ENCODE measurements around the gene MOK.
A peak's percentile ranks its signal among the peaks of the same experiment; 100 is the strongest.
"Not testable (repeated sequence)": the region's sequence is repeated elsewhere in the genome, so short reads cannot be mapped to it uniquely, and the experiment has no call there.

Gene MOK

GRCh38 chr14:102330806-102331205 lies 25.8 kb upstream of the MOK start:
- H3K23ac ChIP-seq (ENCODE audit: low read length), result no peak overlapping the region
- DNase-seq, result no peak
- H2AK5ac ChIP-seq (ENCODE audit: low read length), result no peak overlapping the region
- H4K12ac ChIP-seq (ENCODE audit: low read depth, low read length), result no peak overlapping the region
- no peak overlapping the region for H3K4ac ChIP-seq (ENCODE audit: low read depth, low read length)
- no peak overlapping the region for H4K8ac ChIP-seq (ENCODE audit: low read depth, low read length)
- no peak overlapping the region for H3K4me2 ChIP-seq (ENCODE audit: low read length)
- H3K27me3 ChIP-seq (ENCODE audit: insufficient read depth, low read length), result no peaks in the 10 kb centered on the region
- H3K9ac ChIP-seq (ENCODE audit: low read length), result no peak overlapping the region
- peaks cover 4% of the 10 kb centered on the region for H3K79me1 ChIP-seq (ENCODE audit: low read length)
- peaks cover 7 to 9% of the 10 kb centered on the region in 2 experiments for H3K4me1 ChIP-seq (ENCODE audit: control insufficient read depth in 1 of 2, insufficient read depth in 2 of 2, low read length in 2 of 2)
- no peak overlapping the region for H2BK12ac ChIP-seq (ENCODE audit: low read length)
- H2BK120ac ChIP-seq (ENCODE audit: insufficient read depth, low read length, poor library complexity), result no peak overlapping the region
- no peak overlapping the region for H3K4me3 ChIP-seq (ENCODE audit: low read depth, low read length)
- H3K27ac ChIP-seq (ENCODE audit: low read depth, low read length), result no peak overlapping the region
- WGBS (ENCODE audit: extremely low coverage, insufficient coverage, insufficient read length), result no CpG with 5 or more reads among the region's 8 CpGs
- peaks cover 18 to 23% of the 10 kb centered on the region in 2 experiments for H3K36me3 ChIP-seq (ENCODE audit: control insufficient read depth in 1 of 2, insufficient read depth in 2 of 2, low read length in 2 of 2)
- H3K79me2 ChIP-seq (ENCODE audit: control insufficient read depth, insufficient read depth, low read length, poor library complexity), result no peaks in the 10 kb centered on the region
- H3K14ac ChIP-seq (ENCODE audit: low read length), result no peak overlapping the region
- no peaks in the 10 kb centered on the region for H3K9me3 ChIP-seq (ENCODE audit: insufficient read depth, low read depth, low read length)
- H4K91ac ChIP-seq (ENCODE audit: low read depth, low read length), result no peak overlapping the region
- no peak overlapping the region for H2AFZ ChIP-seq (ENCODE audit: insufficient read depth, low read length, poor library complexity)
- H2BK5ac ChIP-seq (ENCODE audit: low read depth, low read length, poor library complexity), result no peak overlapping the region
- no peak overlapping the region for H3K18ac ChIP-seq (ENCODE audit: low read length)

DNA sequence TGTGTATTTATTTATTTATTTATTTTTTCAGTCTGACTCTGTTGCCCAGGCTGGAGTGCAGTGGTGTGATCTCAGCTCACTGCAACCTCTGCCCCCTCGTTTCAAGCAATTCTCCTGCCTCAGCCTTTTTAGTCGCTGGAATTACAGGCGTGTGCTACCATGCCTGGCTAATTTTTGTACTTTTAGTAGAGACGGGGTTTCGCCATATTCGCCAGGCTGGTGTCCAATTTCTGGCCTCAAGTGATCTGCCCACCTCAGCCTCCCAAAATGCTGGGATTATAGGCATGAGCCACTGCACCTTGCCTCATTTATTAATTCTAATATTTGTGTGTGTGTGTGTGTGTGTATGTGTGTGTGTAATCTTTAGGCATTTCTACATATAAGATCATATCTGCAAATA lies 24.4 kb upstream of the MOK start:
- H3K23ac ChIP-seq (ENCODE audit: low read length); H2BK12ac ChIP-seq (ENCODE audit: low read length); H3K27ac ChIP-seq (ENCODE audit: low read depth, low read length); H3K18ac ChIP-seq (ENCODE audit: low read length); H4K12ac ChIP-seq (ENCODE audit: low read depth, low read length); H2BK5ac ChIP-seq (ENCODE audit: low read depth, low read length, poor library complexity); H3K79me2 ChIP-seq (ENCODE audit: control insufficient read depth, insufficient read depth, low read length, poor library complexity); H4K91ac ChIP-seq (ENCODE audit: low read depth, low read length); H4K8ac ChIP-seq (ENCODE audit: low read depth, low read length); H3K4ac ChIP-seq (ENCODE audit: low read depth, low read length); H3K4me3 ChIP-seq (ENCODE audit: low read depth, low read length); H2AK5ac ChIP-seq (ENCODE audit: low read length); H3K79me1 ChIP-seq (ENCODE audit: low read length); H3K9me3 ChIP-seq (ENCODE audit: insufficient read depth, low read depth, low read length); H3K27me3 ChIP-seq (ENCODE audit: insufficient read depth, low read length); H3K9ac ChIP-seq (ENCODE audit: low read length); H2AFZ ChIP-seq (ENCODE audit: insufficient read depth, low read length, poor library complexity); H3K14ac ChIP-seq (ENCODE audit: low read length); H2BK120ac ChIP-seq (ENCODE audit: insufficient read depth, low read length, poor library complexity); DNase-seq; H3K4me2 ChIP-seq (ENCODE audit: low read length): not testable (repeated sequence)
- Histone ChIP-seq H3K4me1 (ENCODE audit: control insufficient read depth in 1 of 2, insufficient read depth in 2 of 2, low read length in 2 of 2) (peaks cover 9 to 10% of the 10 kb centered on the region in 2 experiments), H3K36me3 (ENCODE audit: control insufficient read depth in 1 of 2, insufficient read depth in 2 of 2, low read length in 2 of 2) (peaks cover 14 to 18% of the 10 kb centered on the region in 2 experiments)
- no CpG with 5 or more reads among the region's 6 CpGs for WGBS (ENCODE audit: extremely low coverage, insufficient coverage, insufficient read length)

GRCh38 chr14:102326583-102326982 lies 21.6 kb upstream of the MOK start:
- Histone ChIP-seq H4K12ac (ENCODE audit: low read depth, low read length) (no peak overlapping the region), H3K9me3 (ENCODE audit: insufficient read depth, low read depth, low read length) (no peaks in the 10 kb centered on the region), H3K27me3 (ENCODE audit: insufficient read depth, low read length) (no peaks in the 10 kb centered on the region), H2BK12ac (ENCODE audit: low read length) (peak overlapping the region; percentile 69), H2BK120ac (ENCODE audit: insufficient read depth, low read length, poor library complexity) (peak overlapping the region; percentile 85), H3K4ac (ENCODE audit: low read depth, low read length) (peak overlapping the region; percentile 24), H3K9ac (ENCODE audit: low read length) (no peak overlapping the region), H3K4me1 (ENCODE audit: control insufficient read depth in 1 of 2, insufficient read depth in 2 of 2, low read length in 2 of 2) (peaks cover 9 to 10% of the 10 kb centered on the region in 2 experiments), H3K36me3 (ENCODE audit: control insufficient read depth in 1 of 2, insufficient read depth in 2 of 2, low read length in 2 of 2) (peaks cover 2 to 7% of the 10 kb centered on the region in 2 experiments), H3K23ac (ENCODE audit: low read length) (no peak overlapping the region), H4K8ac (ENCODE audit: low read depth, low read length) (peak overlapping the region; percentile 61), H3K79me1 (ENCODE audit: low read length) (peaks cover 4% of the 10 kb centered on the region), H3K27ac (ENCODE audit: low read depth, low read length) (peak overlapping the region; percentile 63), H2AFZ (ENCODE audit: insufficient read depth, low read length, poor library complexity) (no peak overlapping the region), H2AK5ac (ENCODE audit: low read length) (peak overlapping the region; percentile 64), H4K91ac (ENCODE audit: low read depth, low read length) (peak overlapping the region; percentile 70), H3K4me3 (ENCODE audit: low read depth, low read length) (no peak overlapping the region), H3K79me2 (ENCODE audit: control insufficient read depth, insufficient read depth, low read length, poor library complexity) (no peaks in the 10 kb centered on the region), H3K14ac (ENCODE audit: low read length) (peak overlapping the region; percentile 53), H3K18ac (ENCODE audit: low read length) (peak overlapping the region; percentile 14), H2BK5ac (ENCODE audit: low read depth, low read length, poor library complexity) (peak overlapping the region; percentile 64), H3K4me2 (ENCODE audit: low read length) (no peak overlapping the region)
- WGBS (ENCODE audit: extremely low coverage, insufficient coverage, insufficient read length), result no CpG with 5 or more reads among the region's 14 CpGs
- DNase-seq, result no peak

DNA sequence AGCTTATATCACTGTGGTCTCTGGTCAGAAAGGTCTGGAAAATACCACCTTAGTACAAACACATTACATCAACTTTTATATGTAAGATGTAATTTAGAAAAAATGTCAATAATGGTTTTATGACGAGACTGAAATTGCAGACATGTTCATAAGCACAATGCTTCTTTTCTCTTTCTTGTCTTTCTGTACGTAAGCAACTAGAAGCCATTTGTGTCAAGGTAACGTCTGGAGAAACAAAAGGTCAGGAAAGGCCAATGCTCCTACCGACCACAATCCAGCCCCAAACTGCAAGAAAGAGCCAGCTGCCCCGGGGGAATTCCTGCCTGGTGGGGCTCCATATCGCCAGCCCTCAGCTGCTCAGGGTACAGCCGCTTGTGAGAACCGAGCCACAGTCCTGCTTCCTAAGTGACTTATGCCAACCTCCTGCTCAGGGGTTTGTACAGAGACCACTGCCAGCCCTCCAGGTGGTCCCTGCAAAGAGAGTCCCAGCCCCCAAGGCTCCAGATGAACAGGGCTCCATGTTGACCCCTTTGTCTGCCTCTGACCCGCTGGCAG lies 20.9 kb upstream of the MOK start:
- Histone ChIP-seq H3K27me3 (ENCODE audit: insufficient read depth, low read length) (no peaks in the 10 kb centered on the region), H2BK12ac (ENCODE audit: low read length) (peak overlapping the region; percentile 93), H3K23ac (ENCODE audit: low read length) (no peak overlapping the region), H2BK5ac (ENCODE audit: low read depth, low read length, poor library complexity) (peak overlapping the region; percentile 86), H3K27ac (ENCODE audit: low read depth, low read length) (peak overlapping the region; percentile 66), H3K79me2 (ENCODE audit: control insufficient read depth, insufficient read depth, low read length, poor library complexity) (no peaks in the 10 kb centered on the region), H3K9ac (ENCODE audit: low read length) (no peak overlapping the region), H3K4ac (ENCODE audit: low read depth, low read length) (no peak overlapping the region), H2BK120ac (ENCODE audit: insufficient read depth, low read length, poor library complexity) (peak overlapping the region; percentile 86), H4K8ac (ENCODE audit: low read depth, low read length) (peak overlapping the region; percentile 53), H3K36me3 (ENCODE audit: control insufficient read depth in 1 of 2, insufficient read depth in 2 of 2, low read length in 2 of 2) (peaks cover 0 to 4% of the 10 kb centered on the region in 2 experiments), H3K4me1 (ENCODE audit: control insufficient read depth in 1 of 2, insufficient read depth in 2 of 2, low read length in 2 of 2) (peaks cover 9 to 10% of the 10 kb centered on the region in 2 experiments), H4K12ac (ENCODE audit: low read depth, low read length) (peak overlapping the region; percentile 44), H3K9me3 (ENCODE audit: insufficient read depth, low read depth, low read length) (no peaks in the 10 kb centered on the region), H3K4me2 (ENCODE audit: low read length) (peak overlapping the region; percentile 11), H3K4me3 (ENCODE audit: low read depth, low read length) (no peak overlapping the region), H3K18ac (ENCODE audit: low read length) (peak overlapping the region; percentile 76), H2AFZ (ENCODE audit: insufficient read depth, low read length, poor library complexity) (no peak overlapping the region), H2AK5ac (ENCODE audit: low read length) (peak overlapping the region; percentile 87), H3K79me1 (ENCODE audit: low read length) (peaks cover 4% of the 10 kb centered on the region), H4K91ac (ENCODE audit: low read depth, low read length) (peak overlapping the region; percentile 82), H3K14ac (ENCODE audit: low read length) (peak overlapping the region; percentile 91)
- DNase-seq, result no peak
- WGBS (ENCODE audit: extremely low coverage, insufficient coverage, insufficient read length), result no CpG with 5 or more reads among the region's 9 CpGs

All from trophoblast cell (in vitro differentiated cells and primary cell).